OCI-LY1 (cell line): ENCODE results near the gene EYS.

ENCODE experiments used
- EZH2 ChIP-seq: fragments of 200-600 bp; sonication (generic), shearing (Covaris generic); IDR thresholded peaks from 2 replicates; pipeline ENCODE4 v1.8.0; 2017; ENCODE audit warnings: borderline replicate concordance, mixed run types, mild to moderate bottlenecking, antibody characterized with exemption, low read length, moderate library complexity, mixed read lengths
- TF ChIP-seq, protein P1 (sequence below): fragments of 200-600 bp; sonication (generic), shearing (Covaris generic); IDR thresholded peaks from 2 replicates; pipeline ENCODE4 v1.5.1; 2017; ENCODE audit warnings: mild to moderate bottlenecking, antibody characterized with exemption, low read length, moderate library complexity, mixed read lengths

DNA sequence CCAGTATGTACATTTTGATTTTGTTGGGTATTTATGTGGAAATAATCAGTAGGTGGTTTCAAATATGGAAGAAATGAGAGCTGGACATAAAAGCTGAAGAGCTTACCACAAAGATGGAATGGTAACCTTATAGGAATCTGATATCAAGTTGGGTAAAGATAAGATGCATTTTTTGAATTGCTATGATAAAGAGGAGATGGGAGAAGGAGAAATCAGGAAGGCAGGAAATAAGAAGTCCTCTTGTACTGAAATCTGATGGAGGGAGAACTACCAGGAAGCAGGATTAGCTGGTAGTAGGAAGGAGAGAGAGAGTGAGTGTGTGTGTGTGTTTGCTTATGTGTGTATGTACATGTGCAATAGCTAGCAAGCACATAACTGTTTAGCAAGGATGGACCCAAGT lies 1603.0 kb downstream of the EYS start:
- TF ChIP-seq, protein P1, sequence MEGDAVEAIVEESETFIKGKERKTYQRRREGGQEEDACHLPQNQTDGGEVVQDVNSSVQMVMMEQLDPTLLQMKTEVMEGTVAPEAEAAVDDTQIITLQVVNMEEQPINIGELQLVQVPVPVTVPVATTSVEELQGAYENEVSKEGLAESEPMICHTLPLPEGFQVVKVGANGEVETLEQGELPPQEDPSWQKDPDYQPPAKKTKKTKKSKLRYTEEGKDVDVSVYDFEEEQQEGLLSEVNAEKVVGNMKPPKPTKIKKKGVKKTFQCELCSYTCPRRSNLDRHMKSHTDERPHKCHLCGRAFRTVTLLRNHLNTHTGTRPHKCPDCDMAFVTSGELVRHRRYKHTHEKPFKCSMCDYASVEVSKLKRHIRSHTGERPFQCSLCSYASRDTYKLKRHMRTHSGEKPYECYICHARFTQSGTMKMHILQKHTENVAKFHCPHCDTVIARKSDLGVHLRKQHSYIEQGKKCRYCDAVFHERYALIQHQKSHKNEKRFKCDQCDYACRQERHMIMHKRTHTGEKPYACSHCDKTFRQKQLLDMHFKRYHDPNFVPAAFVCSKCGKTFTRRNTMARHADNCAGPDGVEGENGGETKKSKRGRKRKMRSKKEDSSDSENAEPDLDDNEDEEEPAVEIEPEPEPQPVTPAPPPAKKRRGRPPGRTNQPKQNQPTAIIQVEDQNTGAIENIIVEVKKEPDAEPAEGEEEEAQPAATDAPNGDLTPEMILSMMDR = no peak
- TF ChIP-seq EZH2 = no peak
